Measurements from ENCODE around the gene LRRC74A. TPM values are rescaled to one million over a fixed set of nuclear protein-coding genes. Genes with fewer than 3 reads are reported as not detected.
A peak's percentile ranks its signal among the peaks of the same experiment; 100 is the strongest.

Gene LRRC74A
- total RNA-seq, 1 donor from 2014 or later, result not detected

DNA sequence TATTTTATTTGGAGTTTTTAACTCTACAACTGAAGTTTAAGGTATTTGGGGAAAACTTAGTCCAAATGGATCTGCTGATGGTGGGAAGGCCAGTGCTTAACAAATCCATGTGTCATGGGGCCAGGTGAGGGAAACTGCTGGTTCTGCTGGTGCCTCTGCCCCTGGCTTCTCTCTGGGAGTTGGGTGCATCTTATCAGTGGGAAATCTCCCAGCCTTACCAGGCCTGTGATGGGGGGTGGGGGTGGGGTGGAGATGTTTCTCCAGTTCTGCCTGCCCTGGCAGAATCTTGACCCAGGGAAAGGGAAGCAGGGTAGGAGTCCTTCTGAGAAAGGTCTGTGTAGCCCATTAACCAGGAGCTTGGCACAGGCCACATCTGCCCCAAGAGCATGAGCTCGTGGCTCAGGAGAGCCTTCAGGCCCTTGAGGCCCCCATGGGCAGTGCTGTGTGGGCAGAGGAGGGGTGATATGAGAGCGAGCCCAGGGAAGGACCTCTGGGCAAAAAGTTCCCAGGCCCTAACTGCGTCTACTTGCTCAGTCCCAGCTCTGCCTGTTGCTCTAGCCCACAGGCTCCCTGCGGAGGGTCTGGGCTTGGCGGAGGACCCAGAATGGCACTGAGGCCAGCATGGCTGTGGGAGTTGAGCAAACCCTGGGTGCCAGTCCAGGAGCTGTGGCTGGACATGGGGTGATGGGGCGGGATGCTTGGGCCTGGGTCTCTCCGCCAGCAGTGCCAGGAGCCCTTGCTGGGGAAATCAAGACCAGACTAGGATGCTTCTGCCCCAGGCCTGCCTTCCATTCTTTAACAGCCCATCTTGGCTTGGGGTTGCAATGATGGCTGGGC is 46.8 kb upstream of the LRRC74A start:
- Mint-ChIP-seq H3K36me3 (ENCODE audit: low read depth) (no peaks in the 10 kb centered on the region), H3K27ac (ENCODE audit: unreplicated experiment) (no peak overlapping the region)
- DNase-seq (ENCODE audit: low spot score), result peak; percentile 88

DNA sequence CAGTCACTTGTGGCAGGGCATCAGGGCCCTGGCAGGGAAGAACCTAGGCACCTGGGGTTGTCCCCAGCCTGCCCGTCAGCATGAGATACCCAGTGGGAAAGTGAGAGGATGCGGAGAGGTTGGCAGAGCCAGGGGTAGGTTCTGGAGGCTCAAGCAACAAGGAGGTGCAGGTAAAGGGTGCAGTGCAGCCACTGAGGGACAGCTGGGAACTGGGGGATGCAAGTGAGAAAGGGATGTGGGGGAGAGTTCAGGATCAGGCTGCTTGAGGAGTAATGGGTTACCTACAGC is 46.2 kb upstream of the LRRC74A start:
- H3K27me3 Mint-ChIP-seq (ENCODE audit: low read depth), result no peaks in the 10 kb centered on the region
- peak; percentile 61 for DNase-seq (ENCODE audit: low spot score)
- H3K36me3 Mint-ChIP-seq (ENCODE audit: low read depth), result no peaks in the 10 kb centered on the region
- H3K9me3 Mint-ChIP-seq (ENCODE audit: low read depth), result no peaks in the 10 kb centered on the region
- H3K27ac Mint-ChIP-seq (ENCODE audit: unreplicated experiment), result no peak overlapping the region
- TF ChIP-seq, protein P1, sequence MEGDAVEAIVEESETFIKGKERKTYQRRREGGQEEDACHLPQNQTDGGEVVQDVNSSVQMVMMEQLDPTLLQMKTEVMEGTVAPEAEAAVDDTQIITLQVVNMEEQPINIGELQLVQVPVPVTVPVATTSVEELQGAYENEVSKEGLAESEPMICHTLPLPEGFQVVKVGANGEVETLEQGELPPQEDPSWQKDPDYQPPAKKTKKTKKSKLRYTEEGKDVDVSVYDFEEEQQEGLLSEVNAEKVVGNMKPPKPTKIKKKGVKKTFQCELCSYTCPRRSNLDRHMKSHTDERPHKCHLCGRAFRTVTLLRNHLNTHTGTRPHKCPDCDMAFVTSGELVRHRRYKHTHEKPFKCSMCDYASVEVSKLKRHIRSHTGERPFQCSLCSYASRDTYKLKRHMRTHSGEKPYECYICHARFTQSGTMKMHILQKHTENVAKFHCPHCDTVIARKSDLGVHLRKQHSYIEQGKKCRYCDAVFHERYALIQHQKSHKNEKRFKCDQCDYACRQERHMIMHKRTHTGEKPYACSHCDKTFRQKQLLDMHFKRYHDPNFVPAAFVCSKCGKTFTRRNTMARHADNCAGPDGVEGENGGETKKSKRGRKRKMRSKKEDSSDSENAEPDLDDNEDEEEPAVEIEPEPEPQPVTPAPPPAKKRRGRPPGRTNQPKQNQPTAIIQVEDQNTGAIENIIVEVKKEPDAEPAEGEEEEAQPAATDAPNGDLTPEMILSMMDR (IDR thresholded peaks at IDR 0.05), result no peak
- H3K4me1 Mint-ChIP-seq (ENCODE audit: low read depth), result peaks cover 28% of the 10 kb centered on the region
- no peak overlapping the region for H3K4me3 Mint-ChIP-seq (ENCODE audit: unreplicated experiment)

More for the DNA sequence above, 46.8 kb upstream of the LRRC74A start:
- Mint-ChIP-seq H3K9me3 (ENCODE audit: low read depth) (no peaks in the 10 kb centered on the region), H3K4me1 (ENCODE audit: low read depth) (peaks cover 25% of the 10 kb centered on the region), H3K27me3 (ENCODE audit: low read depth) (no peaks in the 10 kb centered on the region), H3K4me3 (ENCODE audit: unreplicated experiment) (no peak overlapping the region)
- TF ChIP-seq, protein P1 (IDR thresholded peaks at IDR 0.05), result no peak

DNA sequence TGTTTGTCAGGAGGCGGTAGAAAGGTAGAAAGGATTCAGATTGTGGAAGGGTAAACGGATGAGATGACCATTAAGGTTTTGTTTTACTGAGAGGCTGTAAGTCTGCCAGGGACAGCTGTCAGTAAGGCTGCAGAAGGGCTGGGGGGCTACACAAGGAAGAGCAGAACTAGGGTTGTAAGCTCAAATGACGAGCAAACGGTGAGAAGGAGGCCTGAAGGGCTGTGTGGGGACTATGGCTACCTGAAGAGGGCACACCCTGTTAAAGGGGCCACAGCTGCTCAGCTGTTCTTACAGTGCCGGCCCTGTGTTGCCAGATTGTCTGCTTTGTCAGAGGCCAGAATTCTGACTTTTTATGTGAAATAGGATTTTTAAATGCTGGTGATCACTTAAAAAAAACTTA is 45.8 kb upstream of the LRRC74A start:
- Mint-ChIP-seq H3K36me3 (ENCODE audit: low read depth) (no peaks in the 10 kb centered on the region), H3K27me3 (ENCODE audit: low read depth) (no peaks in the 10 kb centered on the region), H3K4me1 (ENCODE audit: low read depth) (peaks cover 32% of the 10 kb centered on the region), H3K4me3 (ENCODE audit: unreplicated experiment) (no peak overlapping the region), H3K27ac (ENCODE audit: unreplicated experiment) (no peak overlapping the region), H3K9me3 (ENCODE audit: low read depth) (no peaks in the 10 kb centered on the region)
- no peak for DNase-seq (ENCODE audit: low spot score)
- TF ChIP-seq, protein P1 (IDR thresholded peaks at IDR 0.05), result no peak

DNA sequence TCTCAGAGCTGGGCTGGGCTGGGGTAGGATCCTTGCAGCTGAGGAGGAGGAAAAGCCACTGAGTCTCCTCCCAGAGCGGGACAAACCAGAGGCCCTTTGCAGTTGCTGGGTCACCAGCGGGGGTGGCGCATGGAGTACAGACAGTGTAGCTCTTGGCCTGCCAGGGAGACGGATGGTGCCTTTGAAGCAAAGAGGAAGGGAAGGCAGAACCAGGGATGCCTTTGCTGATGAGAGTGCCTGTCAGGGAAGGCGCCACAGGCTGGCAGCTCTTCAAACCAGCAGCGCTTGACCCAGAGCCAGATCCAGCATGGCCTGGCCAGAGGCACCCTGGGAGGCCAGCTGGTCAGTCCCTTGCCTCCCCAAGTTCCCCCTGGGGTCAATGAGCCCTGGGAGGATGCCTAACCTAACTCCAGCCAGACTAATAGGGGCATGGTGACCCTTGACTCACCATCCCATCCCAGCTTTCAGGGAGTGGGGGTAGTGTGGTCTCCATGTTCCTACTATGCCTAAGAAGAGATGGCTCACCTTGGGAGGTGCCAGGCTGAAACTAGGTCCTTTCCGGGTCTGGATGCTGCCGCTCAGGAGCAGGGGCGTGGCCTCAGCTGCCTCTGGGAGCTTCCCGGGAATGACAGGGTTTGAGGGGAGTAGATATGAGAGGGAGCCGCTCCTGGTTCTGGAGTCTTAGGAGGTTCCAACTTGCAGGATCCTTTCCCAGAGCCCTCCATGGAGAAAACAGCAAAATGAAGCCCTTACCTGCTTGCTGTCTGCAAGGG is 45.1 kb upstream of the LRRC74A start:
- Mint-ChIP-seq H3K36me3 (ENCODE audit: low read depth) (no peaks in the 10 kb centered on the region), H3K27ac (ENCODE audit: unreplicated experiment) (no peak overlapping the region), H3K27me3 (ENCODE audit: low read depth) (no peaks in the 10 kb centered on the region), H3K4me3 (ENCODE audit: unreplicated experiment) (no peak overlapping the region), H3K9me3 (ENCODE audit: low read depth) (no peaks in the 10 kb centered on the region), H3K4me1 (ENCODE audit: low read depth) (peaks cover 34% of the 10 kb centered on the region)
- no peak for DNase-seq (ENCODE audit: low spot score)
- TF ChIP-seq, protein P1 (IDR thresholded peaks at IDR 0.05), result no peak

DNA sequence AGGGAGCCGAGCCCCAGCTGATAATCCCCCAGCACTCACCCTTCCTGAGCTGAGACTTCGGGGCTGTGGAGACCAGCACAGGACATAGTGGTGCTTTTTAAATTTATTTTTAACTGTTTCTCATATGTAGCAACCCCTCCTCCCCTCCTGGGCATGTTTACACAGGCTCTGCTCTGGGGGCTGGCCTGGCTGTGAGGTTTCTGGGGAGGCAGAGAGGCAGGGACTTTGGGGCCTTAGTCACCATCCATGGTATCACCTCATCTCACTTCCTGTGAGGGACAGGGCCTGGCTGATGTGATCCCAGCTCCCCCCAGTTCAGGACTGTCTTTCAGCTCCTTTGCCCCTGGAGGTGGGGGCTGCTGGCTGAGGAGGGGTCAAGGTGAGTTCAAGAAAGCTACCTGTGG is 44.6 kb upstream of the LRRC74A start:
- Mint-ChIP-seq H3K27me3 (ENCODE audit: low read depth) (no peaks in the 10 kb centered on the region), H3K4me3 (ENCODE audit: unreplicated experiment) (no peak overlapping the region), H3K4me1 (ENCODE audit: low read depth) (peaks cover 34% of the 10 kb centered on the region), H3K27ac (ENCODE audit: unreplicated experiment) (no peak overlapping the region), H3K36me3 (ENCODE audit: low read depth) (no peaks in the 10 kb centered on the region), H3K9me3 (ENCODE audit: low read depth) (no peaks in the 10 kb centered on the region)
- DNase-seq (ENCODE audit: low spot score), result no peak
- TF ChIP-seq, protein P1 (IDR thresholded peaks at IDR 0.05), result no peak

Measured in chondrocyte (in vitro differentiated cells).